Astrocyte (in vitro differentiated cells and primary cell): ENCODE measurements around the gene SEMA4B. TPM values are rescaled to one million over a fixed set of nuclear protein-coding genes. Genes with fewer than 3 reads are reported as not detected.

Experiments
- DNase-seq: peaks from one replicate; pipeline ENCODE4 v3.0.0-alpha.2; 2010; ENCODE audit warnings: low read depth
- FAIRE-seq: peaks from 2 replicates; lab custom pipeline; 2011; peaks lifted over from hg19 to GRCh38; lab: Jason Lieb, UNC
- H2AFZ ChIP-seq: 2 replicates; pipeline ENCODE4 v1.6.0; 2012; ENCODE audit warnings: low read depth, low read length, inconsistent platforms
- H3K27ac ChIP-seq: 2 replicates; pipeline ENCODE4 v1.5.1; 2011; ENCODE audit warnings: low read depth, low read length, inconsistent platforms
- H3K27me3 ChIP-seq: 2 replicates; pipeline ENCODE4 v1.6.0; 2011; ENCODE audit warnings: low read length, inconsistent platforms; ENCODE audit not compliant: insufficient read depth
- H3K36me3 ChIP-seq: 2 replicates; pipeline ENCODE4 v1.5.1; 2011; ENCODE audit warnings: low read length, inconsistent platforms; ENCODE audit not compliant: insufficient read depth
- H3K4me1 ChIP-seq: 2 replicates; pipeline ENCODE4 v1.5.1; 2011; ENCODE audit warnings: low read length, inconsistent platforms; ENCODE audit not compliant: insufficient read depth
- H3K4me2 ChIP-seq: 2 replicates; pipeline ENCODE4 v1.6.0; 2012; ENCODE audit warnings: low read length, inconsistent platforms
- H3K4me3 ChIP-seq: 2 replicates; pipeline ENCODE4 v1.5.1; 2011; ENCODE audit warnings: low read depth, mild to moderate bottlenecking, low read length, inconsistent platforms; ENCODE audit not compliant: insufficient read depth
- H3K79me2 ChIP-seq: 2 replicates; pipeline ENCODE4 v1.6.0; 2012; ENCODE audit warnings: mild to moderate bottlenecking, low read length, inconsistent platforms; ENCODE audit not compliant: insufficient read depth
- H3K9ac ChIP-seq: 2 replicates; pipeline ENCODE4 v1.6.0; 2012; ENCODE audit warnings: mild to moderate bottlenecking, low read length, inconsistent platforms
- H3K9me3 ChIP-seq: 2 replicates; pipeline ENCODE4 v1.5.1; 2012; ENCODE audit warnings: low read depth, mild to moderate bottlenecking, low read length, inconsistent platforms; ENCODE audit not compliant: insufficient read depth
- H4K20me1 ChIP-seq: 2 replicates; pipeline ENCODE4 v1.6.0; 2012; ENCODE audit warnings: low read length, inconsistent platforms; ENCODE audit not compliant: insufficient read depth
- H3K27ac Mint-ChIP-seq: one replicate; pipeline ENCODE4 v1.8.0; 2021; ENCODE audit warnings: mild to moderate bottlenecking, mixed read lengths; ENCODE audit not compliant: unreplicated experiment
- H3K27me3 Mint-ChIP-seq: one replicate; pipeline ENCODE4 v1.8.0; 2021; ENCODE audit warnings: low read depth, mixed read lengths; ENCODE audit not compliant: unreplicated experiment
- H3K36me3 Mint-ChIP-seq: one replicate; pipeline ENCODE4 v1.8.0; 2021; ENCODE audit warnings: low read depth, mixed read lengths; ENCODE audit not compliant: unreplicated experiment
- H3K4me1 Mint-ChIP-seq: one replicate; pipeline ENCODE4 v1.8.0; 2021; ENCODE audit warnings: low read depth, mixed read lengths; ENCODE audit not compliant: unreplicated experiment
- H3K4me3 Mint-ChIP-seq: one replicate; pipeline ENCODE4 v1.8.0; 2021; ENCODE audit warnings: mild to moderate bottlenecking, moderate library complexity, mixed read lengths; ENCODE audit not compliant: unreplicated experiment
- H3K9me3 Mint-ChIP-seq: one replicate; pipeline ENCODE4 v1.8.0; 2021; ENCODE audit warnings: mild to moderate bottlenecking, mixed read lengths; ENCODE audit not compliant: unreplicated experiment
- EZH2 ChIP-seq: IDR thresholded peaks from 2 replicates; pipeline ENCODE4 v1.6.1; 2012; ENCODE audit warnings: mild to moderate bottlenecking, low read length, inconsistent platforms; ENCODE audit not compliant: insufficient read depth
- total RNA-seq: library from RNA; stranded (reverse); gene quantifications from 2 replicates; pipeline ENCODE4 v1.2.1, GENCODE V29; 2021
- TF ChIP-seq, protein P1 (sequence below): IDR thresholded peaks from 2 replicates; pipeline ENCODE4 v1.5.1; 2011; ENCODE audit warnings: low read depth, mild to moderate bottlenecking, inconsistent platforms, low read length, moderate library complexity; ENCODE audit not compliant: insufficient read depth

Gene SEMA4B
- total RNA-seq, 1 donor from 2014 or later = 9.9 TPM

DNA sequence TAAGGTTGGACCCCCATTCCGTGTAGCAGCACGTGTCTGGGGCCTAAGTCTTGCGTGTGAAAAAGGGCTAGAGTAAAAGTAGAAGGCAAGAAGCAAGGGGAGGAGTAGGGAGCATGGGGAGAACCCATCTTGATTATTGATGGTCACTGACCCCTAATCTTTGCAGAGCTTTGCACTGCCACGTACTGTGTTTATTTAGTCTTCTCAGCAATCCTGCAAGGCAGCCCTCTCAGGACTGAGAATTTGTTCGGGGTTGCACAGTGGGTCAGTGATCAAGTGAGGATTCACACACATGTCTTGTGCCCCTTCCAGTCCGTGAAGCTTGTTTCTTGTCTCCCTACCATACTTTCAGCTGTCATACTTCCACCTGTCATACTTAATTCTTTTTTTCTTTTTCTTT is 7.2 kb downstream of the SEMA4B start:
- Mint-ChIP-seq H3K4me3 (no peak overlapping the region), H3K9me3 (peaks cover 5% of the 10 kb centered on the region), H3K27me3 (peaks cover 4% of the 10 kb centered on the region), H3K36me3 (peaks cover 5% of the 10 kb centered on the region), H3K27ac (no peak overlapping the region), H3K4me1 (peaks cover 3% of the 10 kb centered on the region)
- no peaks in the 10 kb centered on the region for H3K9me3 ChIP-seq
- TF ChIP-seq, protein P1, sequence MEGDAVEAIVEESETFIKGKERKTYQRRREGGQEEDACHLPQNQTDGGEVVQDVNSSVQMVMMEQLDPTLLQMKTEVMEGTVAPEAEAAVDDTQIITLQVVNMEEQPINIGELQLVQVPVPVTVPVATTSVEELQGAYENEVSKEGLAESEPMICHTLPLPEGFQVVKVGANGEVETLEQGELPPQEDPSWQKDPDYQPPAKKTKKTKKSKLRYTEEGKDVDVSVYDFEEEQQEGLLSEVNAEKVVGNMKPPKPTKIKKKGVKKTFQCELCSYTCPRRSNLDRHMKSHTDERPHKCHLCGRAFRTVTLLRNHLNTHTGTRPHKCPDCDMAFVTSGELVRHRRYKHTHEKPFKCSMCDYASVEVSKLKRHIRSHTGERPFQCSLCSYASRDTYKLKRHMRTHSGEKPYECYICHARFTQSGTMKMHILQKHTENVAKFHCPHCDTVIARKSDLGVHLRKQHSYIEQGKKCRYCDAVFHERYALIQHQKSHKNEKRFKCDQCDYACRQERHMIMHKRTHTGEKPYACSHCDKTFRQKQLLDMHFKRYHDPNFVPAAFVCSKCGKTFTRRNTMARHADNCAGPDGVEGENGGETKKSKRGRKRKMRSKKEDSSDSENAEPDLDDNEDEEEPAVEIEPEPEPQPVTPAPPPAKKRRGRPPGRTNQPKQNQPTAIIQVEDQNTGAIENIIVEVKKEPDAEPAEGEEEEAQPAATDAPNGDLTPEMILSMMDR = no peak
- no peak for TF ChIP-seq EZH2
- no peak overlapping the region for H3K4me3 ChIP-seq
- DNase-seq = no peak
- H2AFZ ChIP-seq = no peak overlapping the region
- H3K27me3 ChIP-seq = no peaks in the 10 kb centered on the region
- H4K20me1 ChIP-seq = peaks cover 15% of the 10 kb centered on the region
- no peak overlapping the region for H3K9ac ChIP-seq
- no peak for FAIRE-seq
- no peak overlapping the region for H3K4me2 ChIP-seq
- peaks cover 28% of the 10 kb centered on the region for H3K4me1 ChIP-seq
- no peak overlapping the region for H3K27ac ChIP-seq
- peaks cover 12% of the 10 kb centered on the region for H3K79me2 ChIP-seq
- H3K36me3 ChIP-seq = no peaks in the 10 kb centered on the region

DNA sequence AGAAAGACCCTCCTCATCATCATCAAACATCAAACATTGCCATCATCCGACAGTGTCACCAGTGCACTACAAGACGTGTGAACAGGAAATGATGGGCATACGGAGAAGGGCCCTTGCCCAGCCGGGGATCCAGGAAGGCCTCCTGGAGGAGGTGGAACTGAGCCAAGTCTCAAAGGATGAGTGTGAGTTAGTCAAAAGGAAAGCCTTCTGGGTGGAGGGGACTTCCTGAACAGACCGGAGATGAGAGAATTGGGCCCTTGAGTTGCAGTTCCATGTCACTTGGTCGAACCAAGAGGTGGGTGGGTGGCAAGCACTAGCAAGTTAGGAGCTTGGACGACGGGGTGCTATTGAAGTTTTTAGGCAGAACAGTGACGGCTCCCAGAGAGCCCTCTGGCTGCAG is 8.5 kb downstream of the SEMA4B start:
- Histone ChIP-seq H3K9ac (no peak overlapping the region), H3K27ac (no peak overlapping the region), H4K20me1 (peaks cover 4% of the 10 kb centered on the region), H3K27me3 (no peaks in the 10 kb centered on the region), H3K79me2 (no peaks in the 10 kb centered on the region), H3K4me1 (peaks cover 26% of the 10 kb centered on the region), H3K4me3 (no peak overlapping the region), H3K9me3 (no peaks in the 10 kb centered on the region), H3K36me3 (no peaks in the 10 kb centered on the region), H3K4me2 (no peak overlapping the region), H2AFZ (no peak overlapping the region)
- peaks cover 5% of the 10 kb centered on the region for H3K9me3 Mint-ChIP-seq
- no peak overlapping the region for H3K4me3 Mint-ChIP-seq
- peaks cover 3% of the 10 kb centered on the region for H3K4me1 Mint-ChIP-seq
- TF ChIP-seq, protein P1 = no peak
- no peak for TF ChIP-seq EZH2
- no peak for DNase-seq
- FAIRE-seq = no peak
- H3K36me3 Mint-ChIP-seq = peaks cover 5% of the 10 kb centered on the region
- H3K27me3 Mint-ChIP-seq = no peaks in the 10 kb centered on the region
- H3K27ac Mint-ChIP-seq = no peak overlapping the region

DNA sequence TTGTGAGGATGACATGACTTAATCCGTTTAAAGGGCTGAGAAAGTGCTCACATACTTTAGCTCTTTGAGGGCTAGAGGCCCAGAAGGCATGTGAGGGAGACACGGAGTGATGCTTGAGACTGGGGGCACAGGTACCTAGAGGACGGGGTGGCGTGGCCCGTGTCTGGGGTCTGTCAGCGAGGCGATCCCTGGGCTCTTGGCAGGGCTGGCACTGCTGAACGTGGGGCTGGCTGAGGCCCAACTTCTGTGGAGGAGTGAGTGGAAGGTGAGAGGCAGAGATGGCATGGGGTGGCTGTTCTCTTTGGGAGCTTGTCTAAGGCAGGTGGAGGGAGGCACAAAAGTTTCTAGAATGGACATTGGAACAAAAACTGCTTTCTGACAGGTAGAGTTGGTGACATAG is 9.5 kb downstream of the SEMA4B start:
- no peak for TF ChIP-seq EZH2
- TF ChIP-seq, protein P1 = no peak
- H3K4me3 Mint-ChIP-seq = no peak overlapping the region
- Histone ChIP-seq H3K27me3 (no peaks in the 10 kb centered on the region), H3K4me3 (no peak overlapping the region), H3K4me2 (no peak overlapping the region), H3K27ac (no peak overlapping the region), H3K9me3 (no peaks in the 10 kb centered on the region), H3K4me1 (peaks cover 26% of the 10 kb centered on the region), H4K20me1 (no peaks in the 10 kb centered on the region), H3K79me2 (no peaks in the 10 kb centered on the region), H3K36me3 (no peaks in the 10 kb centered on the region), H2AFZ (no peak overlapping the region), H3K9ac (no peak overlapping the region)
- peaks cover 5% of the 10 kb centered on the region for H3K9me3 Mint-ChIP-seq
- FAIRE-seq = no peak
- peaks cover 3% of the 10 kb centered on the region for H3K4me1 Mint-ChIP-seq
- no peak overlapping the region for H3K27ac Mint-ChIP-seq
- H3K27me3 Mint-ChIP-seq = no peaks in the 10 kb centered on the region
- DNase-seq = no peak
- H3K36me3 Mint-ChIP-seq = peaks cover 5% of the 10 kb centered on the region
